ENCODE data around the gene ASB2.

- TF ChIP-seq, protein P1, sequence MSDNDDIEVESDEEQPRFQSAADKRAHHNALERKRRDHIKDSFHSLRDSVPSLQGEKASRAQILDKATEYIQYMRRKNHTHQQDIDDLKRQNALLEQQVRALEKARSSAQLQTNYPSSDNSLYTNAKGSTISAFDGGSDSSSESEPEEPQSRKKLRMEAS (IDR thresholded peaks at IDR 0.05) = no peak
- TF ChIP-seq SIX5 (IDR thresholded peaks at IDR 0.05; ENCODE audit: low read depth, low read length) (no peak), EZH2 (IDR thresholded peaks at IDR 0.05; ENCODE audit: low read depth, low read length, severe bottlenecking) (no peak), EGR1 (IDR thresholded peaks at IDR 0.05; ENCODE audit: borderline replicate concordance, low read depth, low read length) (no peak), ATF3 (IDR thresholded peaks at IDR 0.05; ENCODE audit: insufficient read depth, low read depth, low read length) (no peak), RAD21 (IDR thresholded peaks at IDR 0.05 in 1 of 2, conservative IDR thresholded peaks at IDR 0.05 in 1 of 2; ENCODE audit: low read depth in 2 of 2, low read length in 2 of 2) (no peak), CHD1 (IDR thresholded peaks at IDR 0.05; ENCODE audit: low read depth, low read length) (no peak), TAF1 (IDR thresholded peaks at IDR 0.05; ENCODE audit: low read depth, low read length) (no peak), GABPA (IDR thresholded peaks at IDR 0.05; ENCODE audit: borderline replicate concordance, insufficient read depth, low read length) (no peak)
- TF ChIP-seq, protein P2, sequence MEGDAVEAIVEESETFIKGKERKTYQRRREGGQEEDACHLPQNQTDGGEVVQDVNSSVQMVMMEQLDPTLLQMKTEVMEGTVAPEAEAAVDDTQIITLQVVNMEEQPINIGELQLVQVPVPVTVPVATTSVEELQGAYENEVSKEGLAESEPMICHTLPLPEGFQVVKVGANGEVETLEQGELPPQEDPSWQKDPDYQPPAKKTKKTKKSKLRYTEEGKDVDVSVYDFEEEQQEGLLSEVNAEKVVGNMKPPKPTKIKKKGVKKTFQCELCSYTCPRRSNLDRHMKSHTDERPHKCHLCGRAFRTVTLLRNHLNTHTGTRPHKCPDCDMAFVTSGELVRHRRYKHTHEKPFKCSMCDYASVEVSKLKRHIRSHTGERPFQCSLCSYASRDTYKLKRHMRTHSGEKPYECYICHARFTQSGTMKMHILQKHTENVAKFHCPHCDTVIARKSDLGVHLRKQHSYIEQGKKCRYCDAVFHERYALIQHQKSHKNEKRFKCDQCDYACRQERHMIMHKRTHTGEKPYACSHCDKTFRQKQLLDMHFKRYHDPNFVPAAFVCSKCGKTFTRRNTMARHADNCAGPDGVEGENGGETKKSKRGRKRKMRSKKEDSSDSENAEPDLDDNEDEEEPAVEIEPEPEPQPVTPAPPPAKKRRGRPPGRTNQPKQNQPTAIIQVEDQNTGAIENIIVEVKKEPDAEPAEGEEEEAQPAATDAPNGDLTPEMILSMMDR (IDR thresholded peaks at IDR 0.05; ENCODE audit: control extremely low read depth in 1 of 3, insufficient read depth in 1 of 3, low read depth in 1 of 3, low read length in 3 of 3) = no peak
Measured at GRCh38 chr14:93978735-93979134, 2.4 kb upstream of the ASB2 start.
